Fibroblast of lung (primary cell): ENCODE results near the gene GRIK1.

ENCODE experiments used
- EZH2 ChIP-seq: IDR thresholded peaks from 2 replicates; pipeline ENCODE4 v1.5.1; 2012; ENCODE audit warnings: low read length, control low read depth, mild to moderate bottlenecking; ENCODE audit errors: missing control alignments
- TF ChIP-seq, protein P1 (sequence below), 2 donors: IDR thresholded peaks in 1 of 2; conservative IDR thresholded peaks in 1 of 2; 1 replicate in 1 of 2; 2 replicates in 1 of 2; pipeline ENCODE4 v1.5.1; 2011 to 2012; ENCODE audit warnings: low read length in 2 of 2, control low read depth in 1 of 2, inconsistent platforms in 1 of 2, low read depth in 1 of 2, mild to moderate bottlenecking in 1 of 2

DNA sequence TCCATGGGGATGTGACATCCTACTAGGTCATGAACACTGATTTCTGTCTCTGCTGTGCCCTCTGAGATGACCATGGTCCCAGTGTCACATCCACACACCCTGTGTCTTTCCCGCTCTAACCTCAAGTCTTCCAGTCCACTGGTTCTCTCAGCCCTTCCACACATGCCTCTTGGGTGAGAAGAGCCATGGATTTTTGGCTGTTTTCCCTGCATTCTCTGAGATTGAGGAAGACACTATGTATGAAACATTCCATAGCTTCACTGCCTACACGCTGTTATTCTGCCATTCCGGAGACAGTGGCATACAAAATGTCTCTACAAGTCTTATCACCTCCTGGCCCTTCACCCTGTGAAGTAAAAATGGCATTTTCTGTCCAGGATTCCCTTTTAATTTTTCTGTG lies 393.7 kb downstream of the GRIK1 start:
- TF ChIP-seq, protein P1, sequence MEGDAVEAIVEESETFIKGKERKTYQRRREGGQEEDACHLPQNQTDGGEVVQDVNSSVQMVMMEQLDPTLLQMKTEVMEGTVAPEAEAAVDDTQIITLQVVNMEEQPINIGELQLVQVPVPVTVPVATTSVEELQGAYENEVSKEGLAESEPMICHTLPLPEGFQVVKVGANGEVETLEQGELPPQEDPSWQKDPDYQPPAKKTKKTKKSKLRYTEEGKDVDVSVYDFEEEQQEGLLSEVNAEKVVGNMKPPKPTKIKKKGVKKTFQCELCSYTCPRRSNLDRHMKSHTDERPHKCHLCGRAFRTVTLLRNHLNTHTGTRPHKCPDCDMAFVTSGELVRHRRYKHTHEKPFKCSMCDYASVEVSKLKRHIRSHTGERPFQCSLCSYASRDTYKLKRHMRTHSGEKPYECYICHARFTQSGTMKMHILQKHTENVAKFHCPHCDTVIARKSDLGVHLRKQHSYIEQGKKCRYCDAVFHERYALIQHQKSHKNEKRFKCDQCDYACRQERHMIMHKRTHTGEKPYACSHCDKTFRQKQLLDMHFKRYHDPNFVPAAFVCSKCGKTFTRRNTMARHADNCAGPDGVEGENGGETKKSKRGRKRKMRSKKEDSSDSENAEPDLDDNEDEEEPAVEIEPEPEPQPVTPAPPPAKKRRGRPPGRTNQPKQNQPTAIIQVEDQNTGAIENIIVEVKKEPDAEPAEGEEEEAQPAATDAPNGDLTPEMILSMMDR (conservative IDR thresholded peaks at IDR 0.05 in 1 of 2, IDR thresholded peaks at IDR 0.05 in 1 of 2; ENCODE audit: low read depth in 1 of 2, low read length in 2 of 2), result no peak
- no peak for TF ChIP-seq EZH2
